SK-N-SH treated with all-trans-retinoic acid at 6 μM for 48 hours (cell line): Measurements from ENCODE around the gene TMEM164.

Experiments used
- CSRNP3 ChIP-seq: fragments of 250-450 bp; sonication (Bioruptor Pico); IDR thresholded peaks from 2 replicates; pipeline ENCODE4 v1.5.1; 2021; ENCODE audit warnings: mild to moderate bottlenecking, moderate library complexity
- ISL1 ChIP-seq: fragments of 250-450 bp; sonication (Bioruptor Pico); IDR thresholded peaks from 2 replicates; pipeline ENCODE4 v2.1.2; 2022; ENCODE audit warnings: mild to moderate bottlenecking, moderate library complexity
- RARB ChIP-seq: fragments of 250-450 bp; sonication (Bioruptor Pico); IDR thresholded peaks from 2 replicates; pipeline ENCODE4 v1.8.0; 2021; ENCODE audit warnings: mild to moderate bottlenecking, moderate library complexity
- TCF4 ChIP-seq: fragments of 250-450 bp; sonication (Bioruptor Pico); IDR thresholded peaks from 2 replicates; pipeline ENCODE4 v1.8.0; 2021; ENCODE audit warnings: mild to moderate bottlenecking, moderate library complexity, borderline replicate concordance
- TOX ChIP-seq: fragments of 250-450 bp; sonication (Bioruptor Pico); IDR thresholded peaks from 2 replicates; pipeline ENCODE4 v1.8.0; 2021; ENCODE audit warnings: mild to moderate bottlenecking, moderate library complexity, borderline replicate concordance
- ZC3H10 ChIP-seq: fragments of 250-450 bp; sonication (Bioruptor Pico); IDR thresholded peaks from 2 replicates; pipeline ENCODE4 v1.5.1; 2021; ENCODE audit warnings: mild to moderate bottlenecking, moderate library complexity
- ZFP30 ChIP-seq: fragments of 450-650 bp; formaldehyde crosslinking; IDR thresholded peaks from 2 replicates; pipeline ENCODE4 v1.5.0; 2022; ENCODE audit warnings: mild to moderate bottlenecking, moderate library complexity
- ZNF70 ChIP-seq: fragments of 450-650 bp; formaldehyde crosslinking; IDR thresholded peaks from 2 replicates; pipeline ENCODE4 v1.5.0; 2020; ENCODE audit warnings: mild to moderate bottlenecking, moderate library complexity
- TF ChIP-seq, protein P1 (sequence below): fragments of 250-450 bp; sonication (Bioruptor Pico); IDR thresholded peaks from 2 replicates; pipeline ENCODE4 v1.8.0; 2021; ENCODE audit warnings: low read depth, mild to moderate bottlenecking, moderate library complexity, borderline replicate concordance
- TF ChIP-seq, protein P2 (sequence below): fragments of 250-450 bp; sonication (Bioruptor Pico); IDR thresholded peaks from 2 replicates; pipeline ENCODE4 v1.8.0; 2020; ENCODE audit warnings: mild to moderate bottlenecking, moderate library complexity, borderline replicate concordance

DNA sequence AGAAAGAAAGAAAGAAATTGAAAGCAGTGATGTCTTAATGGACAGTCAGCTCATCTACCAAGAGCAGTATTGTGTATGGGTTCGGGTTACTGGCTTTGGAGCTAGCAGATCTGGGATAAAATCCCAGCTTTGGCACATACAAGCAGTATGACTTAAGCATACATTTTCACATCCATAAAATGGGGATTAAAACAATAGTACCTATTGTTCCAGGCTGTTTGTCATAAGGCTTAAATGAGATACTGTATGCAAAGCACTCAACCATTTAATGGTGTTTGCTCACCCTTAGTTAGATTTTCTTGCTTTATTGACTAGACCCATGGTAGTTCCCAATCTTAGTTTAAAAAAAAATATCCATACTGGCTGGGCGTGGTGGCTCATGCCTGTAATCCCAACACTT lies 7.8 kb upstream of the TMEM164 start:
- TF ChIP-seq ZFP30 (CRISPR knock-in tag) = no peak
- no peak for TF ChIP-seq RARB (CRISPR knock-in tag)
- TF ChIP-seq CSRNP3 (CRISPR knock-in tag) = no peak
- TF ChIP-seq, protein P1, sequence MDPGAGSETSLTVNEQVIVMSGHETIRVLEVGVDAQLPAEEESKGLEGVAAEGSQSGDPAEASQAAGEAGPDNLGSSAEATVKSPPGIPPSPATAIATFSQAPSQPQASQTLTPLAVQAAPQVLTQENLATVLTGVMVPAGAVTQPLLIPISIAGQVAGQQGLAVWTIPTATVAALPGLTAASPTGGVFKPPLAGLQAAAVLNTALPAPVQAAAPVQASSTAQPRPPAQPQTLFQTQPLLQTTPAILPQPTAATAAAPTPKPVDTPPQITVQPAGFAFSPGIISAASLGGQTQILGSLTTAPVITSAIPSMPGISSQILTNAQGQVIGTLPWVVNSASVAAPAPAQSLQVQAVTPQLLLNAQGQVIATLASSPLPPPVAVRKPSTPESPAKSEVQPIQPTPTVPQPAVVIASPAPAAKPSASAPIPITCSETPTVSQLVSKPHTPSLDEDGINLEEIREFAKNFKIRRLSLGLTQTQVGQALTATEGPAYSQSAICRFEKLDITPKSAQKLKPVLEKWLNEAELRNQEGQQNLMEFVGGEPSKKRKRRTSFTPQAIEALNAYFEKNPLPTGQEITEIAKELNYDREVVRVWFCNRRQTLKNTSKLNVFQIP = no peak
- no peak for TF ChIP-seq ZNF70
- TF ChIP-seq, protein P2, sequence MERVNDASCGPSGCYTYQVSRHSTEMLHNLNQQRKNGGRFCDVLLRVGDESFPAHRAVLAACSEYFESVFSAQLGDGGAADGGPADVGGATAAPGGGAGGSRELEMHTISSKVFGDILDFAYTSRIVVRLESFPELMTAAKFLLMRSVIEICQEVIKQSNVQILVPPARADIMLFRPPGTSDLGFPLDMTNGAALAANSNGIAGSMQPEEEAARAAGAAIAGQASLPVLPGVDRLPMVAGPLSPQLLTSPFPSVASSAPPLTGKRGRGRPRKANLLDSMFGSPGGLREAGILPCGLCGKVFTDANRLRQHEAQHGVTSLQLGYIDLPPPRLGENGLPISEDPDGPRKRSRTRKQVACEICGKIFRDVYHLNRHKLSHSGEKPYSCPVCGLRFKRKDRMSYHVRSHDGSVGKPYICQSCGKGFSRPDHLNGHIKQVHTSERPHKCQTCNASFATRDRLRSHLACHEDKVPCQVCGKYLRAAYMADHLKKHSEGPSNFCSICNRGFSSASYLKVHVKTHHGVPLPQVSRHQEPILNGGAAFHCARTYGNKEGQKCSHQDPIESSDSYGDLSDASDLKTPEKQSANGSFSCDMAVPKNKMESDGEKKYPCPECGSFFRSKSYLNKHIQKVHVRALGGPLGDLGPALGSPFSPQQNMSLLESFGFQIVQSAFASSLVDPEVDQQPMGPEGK (CRISPR knock-in tag) = no peak
- TF ChIP-seq ISL1 = no peak
- TF ChIP-seq TCF4 = no peak
- TF ChIP-seq ZC3H10 (CRISPR knock-in tag) = no peak
- no peak for TF ChIP-seq TOX (CRISPR knock-in tag)
